D721Med (cell line): ENCODE measurements around the gene ATP5IF1.

ENCODE experiments used
- DNase-seq: peaks from one replicate; pipeline ENCODE4 v3.0.0; 2011; ENCODE audit warnings: low spot score; ENCODE audit not compliant: insufficient read length
- FAIRE-seq: peaks from 2 replicates; lab custom pipeline; 2011; peaks lifted over from hg19 to GRCh38; lab: Jason Lieb, UNC
- TF ChIP-seq, protein P1 (sequence below): IDR thresholded peaks from 2 replicates; pipeline ENCODE4 v1.5.1; 2012; ENCODE audit warnings: mild to moderate bottlenecking, control low read depth; ENCODE audit not compliant: insufficient read depth; ENCODE audit errors: missing control alignments

The ATP5IF1 gene

DNA sequence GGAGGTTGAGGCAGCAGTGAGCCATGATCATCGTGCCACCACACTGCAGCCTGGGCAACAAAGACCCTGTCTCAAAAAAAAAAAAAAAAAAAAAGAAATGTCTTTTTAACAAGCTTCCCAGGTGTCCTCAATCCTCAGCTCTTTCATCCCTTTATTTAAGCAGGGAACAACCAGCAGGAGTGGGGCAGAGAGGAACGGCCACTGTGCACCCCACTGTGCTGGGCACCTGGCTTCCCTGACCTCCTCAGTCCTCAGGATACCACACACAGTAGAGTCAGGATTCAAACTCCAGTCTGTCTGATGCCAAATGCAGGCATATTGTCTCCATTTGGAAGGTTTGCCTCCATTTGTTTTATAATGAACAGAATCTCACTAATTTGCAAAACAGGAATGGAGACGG is 39.6 kb upstream of the ATP5IF1 start:
- FAIRE-seq (no peak), DNase-seq (no peak)
- TF ChIP-seq, protein P1, sequence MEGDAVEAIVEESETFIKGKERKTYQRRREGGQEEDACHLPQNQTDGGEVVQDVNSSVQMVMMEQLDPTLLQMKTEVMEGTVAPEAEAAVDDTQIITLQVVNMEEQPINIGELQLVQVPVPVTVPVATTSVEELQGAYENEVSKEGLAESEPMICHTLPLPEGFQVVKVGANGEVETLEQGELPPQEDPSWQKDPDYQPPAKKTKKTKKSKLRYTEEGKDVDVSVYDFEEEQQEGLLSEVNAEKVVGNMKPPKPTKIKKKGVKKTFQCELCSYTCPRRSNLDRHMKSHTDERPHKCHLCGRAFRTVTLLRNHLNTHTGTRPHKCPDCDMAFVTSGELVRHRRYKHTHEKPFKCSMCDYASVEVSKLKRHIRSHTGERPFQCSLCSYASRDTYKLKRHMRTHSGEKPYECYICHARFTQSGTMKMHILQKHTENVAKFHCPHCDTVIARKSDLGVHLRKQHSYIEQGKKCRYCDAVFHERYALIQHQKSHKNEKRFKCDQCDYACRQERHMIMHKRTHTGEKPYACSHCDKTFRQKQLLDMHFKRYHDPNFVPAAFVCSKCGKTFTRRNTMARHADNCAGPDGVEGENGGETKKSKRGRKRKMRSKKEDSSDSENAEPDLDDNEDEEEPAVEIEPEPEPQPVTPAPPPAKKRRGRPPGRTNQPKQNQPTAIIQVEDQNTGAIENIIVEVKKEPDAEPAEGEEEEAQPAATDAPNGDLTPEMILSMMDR: no peak

DNA sequence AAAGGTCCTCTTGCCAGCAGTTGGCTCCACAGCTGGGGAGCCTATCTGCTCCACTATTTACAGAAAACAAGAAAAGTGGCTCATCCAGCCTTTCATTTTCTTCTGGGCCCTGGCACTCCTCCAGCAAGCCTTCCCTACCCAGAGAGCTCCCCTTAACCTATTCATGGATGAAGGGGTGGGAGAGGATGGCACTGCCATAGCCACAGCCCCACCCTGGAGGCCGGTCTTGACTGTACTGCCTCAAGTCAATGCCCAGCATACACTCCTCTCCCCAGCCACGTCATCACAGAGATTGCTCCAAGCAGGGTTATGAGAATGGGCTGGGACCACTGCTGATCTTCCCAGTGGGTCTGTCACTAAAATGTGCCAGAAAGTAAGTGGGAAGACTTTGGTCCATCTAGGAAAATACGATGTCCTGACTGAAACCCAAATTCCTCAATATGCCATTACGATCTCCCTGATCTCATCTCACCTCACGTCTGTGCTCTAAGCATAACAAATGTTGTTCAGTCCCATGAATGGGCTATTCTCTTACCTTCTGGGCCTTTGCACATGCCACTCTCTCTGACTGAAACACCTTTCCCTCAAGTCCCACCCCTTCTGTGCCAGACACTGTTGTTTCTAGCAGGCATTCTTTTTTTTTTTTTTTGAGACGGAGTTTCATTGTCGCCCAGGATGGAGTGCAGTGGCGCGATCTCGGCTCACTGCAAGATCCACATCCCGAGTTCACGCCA is 38.1 kb upstream of the ATP5IF1 start:
- FAIRE-seq: no peak
- TF ChIP-seq, protein P1: no peak
- no peak for DNase-seq

DNA sequence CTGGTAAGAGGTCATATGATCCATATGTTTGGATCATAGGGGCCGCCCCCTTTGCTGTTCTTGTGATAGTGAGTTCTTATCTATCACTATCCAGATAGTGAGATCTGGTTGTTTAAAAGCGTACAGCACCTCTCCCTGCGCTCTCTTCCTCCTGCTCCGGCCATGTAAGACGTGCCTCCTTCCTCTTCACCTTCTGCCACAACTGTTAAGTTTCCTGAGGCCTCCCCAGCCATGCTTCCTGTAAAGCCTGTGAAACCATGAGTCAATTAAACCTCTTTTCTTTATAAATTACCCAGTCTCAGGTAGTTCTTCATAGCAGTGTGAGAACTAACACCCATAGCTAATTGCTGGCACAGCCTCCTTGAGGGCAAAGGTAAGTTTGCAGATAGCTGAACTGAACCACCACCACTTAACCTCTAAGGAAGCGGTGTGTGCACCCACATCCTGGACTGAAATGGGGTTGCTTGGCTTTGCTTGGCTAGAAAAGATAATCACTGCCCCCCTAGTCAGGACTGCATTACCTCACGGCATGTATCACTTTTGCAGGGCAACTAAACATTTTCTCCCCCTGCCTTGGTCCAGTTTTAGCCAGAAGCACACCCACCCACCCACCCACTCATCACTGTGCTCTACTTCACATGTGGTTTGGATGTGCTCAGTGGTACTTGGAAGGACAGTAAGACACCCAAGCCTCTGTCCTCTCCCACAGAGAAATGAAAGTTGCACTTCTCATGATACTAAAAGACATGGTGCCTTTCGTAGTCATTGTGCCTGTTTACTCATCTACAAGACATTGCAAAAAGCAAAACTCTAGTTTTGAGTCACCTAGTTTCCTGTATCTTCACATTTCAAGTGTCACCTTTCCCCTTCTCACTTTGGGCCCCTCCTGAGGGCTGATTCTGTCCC is 36.3 kb upstream of the ATP5IF1 start:
- TF ChIP-seq, protein P1: no peak
- DNase-seq (no peak), FAIRE-seq (no peak)

DNA sequence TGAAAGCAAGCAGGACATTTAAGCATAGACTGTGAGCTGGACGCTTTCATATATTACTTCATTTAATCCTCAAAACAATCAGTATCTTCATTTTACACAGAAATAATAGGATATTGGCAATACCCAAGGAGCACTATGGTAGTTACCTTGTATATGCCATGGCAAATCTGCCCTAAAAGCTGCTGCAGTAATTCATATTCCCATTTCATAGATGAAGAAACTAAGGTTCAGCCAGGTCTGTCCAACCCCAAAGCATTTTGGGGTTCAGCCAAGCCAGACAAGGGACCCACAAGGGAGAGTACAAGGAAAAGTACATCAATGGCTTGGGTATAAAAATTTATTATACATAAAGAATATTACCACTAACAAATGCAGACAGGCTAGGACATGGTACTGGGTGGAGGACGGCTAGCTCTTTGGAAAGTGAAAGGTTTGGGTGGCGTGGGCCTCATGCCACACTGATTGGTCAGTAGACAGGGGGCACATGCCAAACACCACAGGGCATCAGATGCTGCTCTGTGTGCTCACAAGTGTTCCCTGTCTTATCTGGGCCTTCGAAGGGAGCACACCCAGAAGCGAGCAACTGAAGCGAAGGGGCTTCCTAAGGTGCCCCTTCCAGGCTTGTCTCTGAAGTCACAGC is 35.6 kb upstream of the ATP5IF1 start:
- TF ChIP-seq, protein P1: no peak
- no peak for DNase-seq
- FAIRE-seq: no peak

DNA sequence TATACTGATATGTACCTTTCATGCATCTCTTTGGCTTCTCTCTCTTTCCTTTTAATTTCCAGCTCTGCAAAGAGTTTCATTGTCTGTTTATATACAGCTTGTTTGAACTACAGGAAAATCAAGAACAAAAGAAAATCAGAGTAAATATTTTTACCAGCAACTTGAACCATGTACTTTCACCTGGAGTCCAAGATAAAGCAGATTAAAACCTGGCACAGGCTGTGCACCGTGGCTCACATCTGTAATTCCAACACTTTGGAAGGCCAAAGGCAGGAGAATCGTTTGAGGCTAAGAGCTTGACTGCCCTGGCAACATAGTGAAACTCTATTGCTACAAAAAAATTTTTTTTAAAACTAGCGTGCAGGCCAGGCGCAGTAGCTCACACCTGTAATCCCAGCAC is 30.7 kb upstream of the ATP5IF1 start:
- TF ChIP-seq, protein P1: no peak
- FAIRE-seq (no peak), DNase-seq (no peak)

DNA sequence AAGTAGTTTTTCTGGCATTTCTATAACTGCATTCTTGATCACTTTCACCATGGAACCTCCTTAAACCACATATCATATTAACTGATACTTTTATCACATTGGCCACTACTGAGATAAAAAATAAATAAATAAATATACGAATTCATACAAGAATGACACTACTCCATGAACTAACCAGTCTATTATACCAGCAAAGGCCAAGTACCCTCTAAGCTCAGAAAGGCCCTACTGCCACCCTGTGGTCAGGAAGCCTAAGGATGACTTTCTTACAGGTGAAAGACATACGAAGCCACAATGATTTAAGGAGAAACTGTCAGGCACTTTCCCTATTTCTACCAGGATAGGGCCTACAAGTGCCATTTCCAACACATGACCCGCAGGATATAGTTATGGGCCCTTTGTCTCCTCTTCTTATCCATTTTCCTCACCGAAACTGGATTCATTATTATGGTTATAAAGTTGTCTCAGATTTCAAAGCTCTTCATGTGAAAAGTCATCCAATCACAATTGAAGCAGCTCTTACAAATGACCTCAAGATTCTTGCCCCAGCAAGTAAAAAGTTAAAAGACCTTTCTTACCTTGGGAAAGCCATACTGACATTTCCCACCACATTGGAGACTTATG is 27.0 kb upstream of the ATP5IF1 start:
- TF ChIP-seq, protein P1: peak; percentile 57
- DNase-seq (no peak), FAIRE-seq (peak; percentile 85)
